CD14-positive monocyte (primary cell): ENCODE results near the gene GAS7. TPM values are rescaled to one million over a fixed set of nuclear protein-coding genes. Genes with fewer than 3 reads are reported as not detected.

Experiments used
- DNase-seq, 3 donors: peaks; one replicate each; pipeline ENCODE4 v3.0.0-alpha.2; 2011 to 2022
- H2AFZ ChIP-seq: 2 replicates; pipeline ENCODE4 v1.6.0; 2012; ENCODE audit warnings: mild to moderate bottlenecking, low read depth, low read length, inconsistent platforms; ENCODE audit not compliant: insufficient read depth, poor library complexity, severe bottlenecking
- H3K27ac ChIP-seq, 2 donors: 1 replicate in 1 of 2; 2 replicates in 1 of 2; pipeline ENCODE4 v1.5.1; 2012 to 2013; ENCODE audit warnings: low read length in 2 of 2, control low read depth in 1 of 2, inconsistent platforms in 1 of 2, low read depth in 1 of 2, mild to moderate bottlenecking in 1 of 2
- H3K27me3 ChIP-seq, 2 donors: one replicate each; pipeline versions ENCODE4 v1.6.0 to v1.6.1; 2011 to 2013; ENCODE audit warnings: low read length in 2 of 2; ENCODE audit not compliant: control insufficient read depth in 2 of 2, insufficient read depth in 2 of 2
- H3K36me3 ChIP-seq, 2 donors: replicated peaks in 1 of 2; 1 replicate in 1 of 2; 2 replicates in 1 of 2; pipeline versions ENCODE4 v1.5.1 to v1.6.1; 2012 to 2013; ENCODE audit warnings: low read length in 2 of 2, control low read depth in 1 of 2, inconsistent platforms in 1 of 2, mild to moderate bottlenecking in 1 of 2; ENCODE audit not compliant: insufficient read depth in 2 of 2, control insufficient read depth in 1 of 2
- H3K4me1 ChIP-seq, 2 donors: 1 replicate in 1 of 2; 2 replicates in 1 of 2; pipeline versions ENCODE4 v1.5.1 to v1.6.1; 2012 to 2013; ENCODE audit warnings: low read length in 2 of 2, control low read depth in 1 of 2, inconsistent platforms in 1 of 2, mild to moderate bottlenecking in 1 of 2, moderate library complexity in 1 of 2; ENCODE audit not compliant: insufficient read depth in 2 of 2, control insufficient read depth in 1 of 2
- H3K4me2 ChIP-seq: replicated peaks from 2 replicates; pipeline ENCODE3; 2012; ENCODE audit warnings: low read length, moderate library complexity, mild to moderate bottlenecking; ENCODE audit not compliant: poor library complexity, severe bottlenecking; ENCODE audit errors: extremely low read depth
- H3K4me3 ChIP-seq, 3 experiments: fragments of 200-600 bp in 1 of 3; sonication (generic) in 1 of 3; replicated peaks in 1 of 3; 1 replicate in 2 of 3; 2 replicates in 1 of 3; pipeline ENCODE4 v1.5.1; 2011 to 2013; ENCODE audit warnings: low read length in 3 of 3, mild to moderate bottlenecking in 3 of 3, control low read depth in 2 of 3, low read depth in 2 of 3, inconsistent platforms in 1 of 3, moderate library complexity in 1 of 3
- H3K79me2 ChIP-seq: 2 replicates; pipeline ENCODE4 v1.6.0; 2012; ENCODE audit warnings: mild to moderate bottlenecking, control low read depth, inconsistent platforms, low read length, moderate library complexity; ENCODE audit not compliant: insufficient read depth
- H3K9ac ChIP-seq: 2 replicates; pipeline ENCODE4 v1.6.0; 2017; ENCODE audit warnings: low read length, mild to moderate bottlenecking; ENCODE audit not compliant: insufficient read depth, poor library complexity, severe bottlenecking
- H3K9me3 ChIP-seq, 2 donors: replicated peaks in 1 of 2; 1 replicate in 1 of 2; 2 replicates in 1 of 2; pipeline versions ENCODE4 v1.5.1 to v1.6.1; 2012 to 2013; ENCODE audit warnings: low read length in 2 of 2, control low read depth in 1 of 2; ENCODE audit not compliant: control insufficient read depth in 1 of 2, insufficient read depth in 1 of 2
- H4K20me1 ChIP-seq: 2 replicates; pipeline ENCODE4 v1.6.0; 2012; ENCODE audit warnings: mild to moderate bottlenecking, low read length, control low read depth, moderate library complexity; ENCODE audit not compliant: insufficient read depth
- H3K27ac Mint-ChIP-seq, 7 donors: one replicate each; pipeline ENCODE4 v1.8.0; 2020; ENCODE audit warnings: mild to moderate bottlenecking in 7 of 7, mixed read lengths in 7 of 7, moderate library complexity in 6 of 7, inconsistent platforms in 2 of 7
- H3K27me3 Mint-ChIP-seq, 3 donors: one replicate each; pipeline ENCODE4 v1.8.0; 2021 to 2022; ENCODE audit warnings: low read depth in 3 of 3, mild to moderate bottlenecking in 3 of 3, mixed read lengths in 3 of 3, moderate library complexity in 3 of 3, inconsistent platforms in 1 of 3
- H3K36me3 Mint-ChIP-seq, 2 donors: one replicate each; pipeline ENCODE4 v1.8.0; 2020; ENCODE audit warnings: mixed read lengths in 2 of 2, inconsistent platforms in 1 of 2, mild to moderate bottlenecking in 1 of 2
- H3K4me1 Mint-ChIP-seq: one replicate; pipeline ENCODE4 v1.8.0; 2020; ENCODE audit warnings: mild to moderate bottlenecking, mixed read lengths
- H3K4me3 Mint-ChIP-seq, 2 donors: one replicate each; pipeline ENCODE4 v1.8.0; 2020; ENCODE audit warnings: mild to moderate bottlenecking in 2 of 2, mixed read lengths in 2 of 2, moderate library complexity in 1 of 2
- H3K9me3 Mint-ChIP-seq, 7 donors: one replicate each; pipeline ENCODE4 v1.8.0; 2020 to 2022; ENCODE audit warnings: mixed read lengths in 7 of 7, mild to moderate bottlenecking in 6 of 7, moderate library complexity in 6 of 7, inconsistent platforms in 2 of 7
- WGBS: methylation state at CpG from one replicate; pipeline ENCODE4 v1.1.5; 2013; ENCODE audit warnings: missing lambda C conversion rate; ENCODE audit not compliant: insufficient coverage; 5-methylcytosine and 5-hydroxymethylcytosine counted together
- intact Hi-C, 2 donors: fragments of 100-400 bp; cut with micrococcal nuclease; formaldehyde crosslinking; loops; one replicate each; pipeline versions ENCODE4 v1.15.0 to v1.15.1; 2023
- polyA plus RNA-seq, 3 donors: library from polyadenylated mRNA; depleted of rRNA in 1 of 3; unstranded in 2 of 3; stranded (reverse) in 1 of 3; fragments of 300-500 nt in 2 of 3; fragments of >200 nt in 1 of 3; fragmentation: Illumina TruSeq in 2 of 3; gene quantifications; 1 replicate in 2 of 3; 2 replicates in 1 of 3; pipeline ENCODE4 v1.2.3, GENCODE V29; 2012 to 2021
- TF ChIP-seq, protein P1 (sequence below): fragments of 200-600 bp; IDR thresholded peaks from one replicate; pipeline ENCODE4 v1.8.0; 2022; ENCODE audit warnings: antibody characterized with exemption, mild to moderate bottlenecking

The GAS7 gene
- polyA plus RNA-seq, 3 donors = 53.1 to 91.9 (median 66.6) TPM

- Histone ChIP-seq H3K27me3 (no peaks in the 10 kb centered on the region), H4K20me1 (peaks cover 48% of the 10 kb centered on the region), H3K4me3 (peak overlapping the region in 1 of 3 experiments; percentile 24), H3K9me3 (no peaks in the 10 kb centered on the region), H3K79me2 (peaks cover 93% of the 10 kb centered on the region), H3K4me2 (peak overlapping the region; percentile 35), H2AFZ (no peak overlapping the region), H3K27ac (peak overlapping the region; percentile 86 to 94), H3K4me1 (peaks cover 58 to 60% of the 10 kb centered on the region in 2 donors), H3K9ac (peak overlapping the region; percentile 52), H3K36me3 (peaks cover 14 to 37% of the 10 kb centered on the region in 2 donors)
- Mint-ChIP-seq H3K4me1 (peaks cover 59% of the 10 kb centered on the region), H3K27ac (peak overlapping the region; percentile 92 to 99 (median 97)), H3K9me3 (no peaks in the 10 kb centered on the region), H3K27me3 (peaks cover 0 to 1% (median 0%) of the 10 kb centered on the region in 3 donors), H3K4me3 (peak overlapping the region; percentile 2 to 72), H3K36me3 (peaks cover 34 to 68% of the 10 kb centered on the region in 2 donors)
- TF ChIP-seq, protein P1, sequence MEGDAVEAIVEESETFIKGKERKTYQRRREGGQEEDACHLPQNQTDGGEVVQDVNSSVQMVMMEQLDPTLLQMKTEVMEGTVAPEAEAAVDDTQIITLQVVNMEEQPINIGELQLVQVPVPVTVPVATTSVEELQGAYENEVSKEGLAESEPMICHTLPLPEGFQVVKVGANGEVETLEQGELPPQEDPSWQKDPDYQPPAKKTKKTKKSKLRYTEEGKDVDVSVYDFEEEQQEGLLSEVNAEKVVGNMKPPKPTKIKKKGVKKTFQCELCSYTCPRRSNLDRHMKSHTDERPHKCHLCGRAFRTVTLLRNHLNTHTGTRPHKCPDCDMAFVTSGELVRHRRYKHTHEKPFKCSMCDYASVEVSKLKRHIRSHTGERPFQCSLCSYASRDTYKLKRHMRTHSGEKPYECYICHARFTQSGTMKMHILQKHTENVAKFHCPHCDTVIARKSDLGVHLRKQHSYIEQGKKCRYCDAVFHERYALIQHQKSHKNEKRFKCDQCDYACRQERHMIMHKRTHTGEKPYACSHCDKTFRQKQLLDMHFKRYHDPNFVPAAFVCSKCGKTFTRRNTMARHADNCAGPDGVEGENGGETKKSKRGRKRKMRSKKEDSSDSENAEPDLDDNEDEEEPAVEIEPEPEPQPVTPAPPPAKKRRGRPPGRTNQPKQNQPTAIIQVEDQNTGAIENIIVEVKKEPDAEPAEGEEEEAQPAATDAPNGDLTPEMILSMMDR = no peak
- intact Hi-C loops = no loop called here
- WGBS = 39% methylated on average over 8 of the region's 9 CpGs
- DNase-seq = peak; percentile 85 to 96 (median 93)
These were observed 184.9 kb downstream of the GAS7 start for GRCh38 chr17:10013365-10014112.

GRCh38 chr17:10010752-10011151, 187.7 kb downstream of the GAS7 start:
- peak overlapping the region in 1 of 2 donors; percentile 24 for H3K27ac ChIP-seq
- no peaks in the 10 kb centered on the region for H3K27me3 Mint-ChIP-seq
- peaks cover 44% of the 10 kb centered on the region for H3K4me1 Mint-ChIP-seq
- TF ChIP-seq, protein P1 = no peak
- intact Hi-C loops = no loop called here
- H2AFZ ChIP-seq = no peak overlapping the region
- no peaks in the 10 kb centered on the region for H3K9me3 Mint-ChIP-seq
- peaks cover 14 to 54% of the 10 kb centered on the region in 2 donors for H3K36me3 ChIP-seq
- H3K9me3 ChIP-seq = no peaks in the 10 kb centered on the region
- H3K27ac Mint-ChIP-seq = peak overlapping the region in 3 of 7 donors; percentile 43 to 80 (median 63)
- H4K20me1 ChIP-seq = peaks cover 72% of the 10 kb centered on the region
- no peaks in the 10 kb centered on the region for H3K27me3 ChIP-seq
- no CpG with 5 or more reads among the region's 2 CpGs for WGBS
- H3K4me3 Mint-ChIP-seq = no peak overlapping the region
- peaks cover 32 to 34% of the 10 kb centered on the region in 2 donors for H3K4me1 ChIP-seq
- H3K4me2 ChIP-seq = no peak overlapping the region
- no peak overlapping the region for H3K4me3 ChIP-seq
- no peak for DNase-seq
- H3K9ac ChIP-seq = no peak overlapping the region
- H3K36me3 Mint-ChIP-seq = peaks cover 38 to 72% of the 10 kb centered on the region in 2 donors
- peaks cover 98% of the 10 kb centered on the region for H3K79me2 ChIP-seq
